Immature natural killer cell (primary cell): ENCODE measurements around the gene GRID1. TPM values are rescaled to one million over a fixed set of nuclear protein-coding genes. Genes with fewer than 3 reads are reported as not detected.

Source experiments
- DNase-seq, 3 donors: peaks; one replicate each; pipeline ENCODE4 v3.0.0; 2022; ENCODE audit warnings: mixed read lengths in 1 of 3
- H3K27ac Mint-ChIP-seq, 6 donors: one replicate each; pipeline ENCODE4 v1.8.0; 2020; ENCODE audit warnings: mixed read lengths in 6 of 6, mild to moderate bottlenecking in 5 of 6, inconsistent platforms in 4 of 6, moderate library complexity in 3 of 6
- H3K27me3 Mint-ChIP-seq, 3 donors: one replicate each; pipeline ENCODE4 v1.8.0; 2020 to 2021; ENCODE audit warnings: low read depth in 3 of 3, mild to moderate bottlenecking in 3 of 3, mixed read lengths in 3 of 3, moderate library complexity in 3 of 3, inconsistent platforms in 1 of 3
- H3K36me3 Mint-ChIP-seq, 3 donors: one replicate each; pipeline ENCODE4 v1.8.0; 2020; ENCODE audit warnings: mixed read lengths in 3 of 3, inconsistent platforms in 2 of 3, mild to moderate bottlenecking in 2 of 3
- H3K4me1 Mint-ChIP-seq, 2 donors: one replicate each; pipeline ENCODE4 v1.8.0; 2020; ENCODE audit warnings: inconsistent platforms in 2 of 2, mild to moderate bottlenecking in 2 of 2, mixed read lengths in 2 of 2, moderate library complexity in 1 of 2
- H3K4me3 Mint-ChIP-seq, 5 donors: one replicate each; pipeline ENCODE4 v1.8.0; 2020; ENCODE audit warnings: mild to moderate bottlenecking in 5 of 5, mixed read lengths in 5 of 5, inconsistent platforms in 3 of 5, moderate library complexity in 3 of 5
- H3K9me3 Mint-ChIP-seq, 6 donors: one replicate each; pipeline ENCODE4 v1.8.0; 2020; ENCODE audit warnings: mild to moderate bottlenecking in 6 of 6, mixed read lengths in 6 of 6, inconsistent platforms in 4 of 6, moderate library complexity in 3 of 6
- polyA plus RNA-seq, 3 donors: library from polyadenylated mRNA; unstranded; fragments of 300-500 nt; fragmentation: Illumina TruSeq; gene quantifications; one replicate each; pipeline ENCODE4 v1.2.3, GENCODE V29; 2021

GRID1 gene
- polyA plus RNA-seq, 3 donors from 2014 or later: not detected

DNA sequence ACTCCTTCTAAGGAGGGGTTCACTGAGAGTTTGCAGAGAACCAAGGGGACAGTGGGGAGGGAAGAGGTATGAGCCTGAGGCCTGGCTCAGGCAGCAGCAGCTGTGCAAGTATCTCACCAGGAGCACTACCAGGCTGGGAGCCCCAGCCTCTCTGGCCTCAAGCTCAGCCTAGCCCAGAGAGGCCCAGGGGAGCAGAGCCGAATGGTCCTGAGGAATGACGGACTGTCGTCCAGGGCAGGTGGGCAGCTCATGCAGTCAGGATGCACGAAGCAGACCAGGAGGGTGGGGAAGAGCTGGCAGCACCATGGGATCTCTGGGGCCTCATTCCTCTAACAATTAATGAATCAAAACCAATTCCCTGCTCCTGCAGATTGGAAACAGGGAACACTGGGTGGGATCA is 151.5 kb downstream of the GRID1 start:
- H3K27ac Mint-ChIP-seq: no peak overlapping the region
- no peaks in the 10 kb centered on the region for H3K4me1 Mint-ChIP-seq
- H3K27me3 Mint-ChIP-seq: peaks cover 0 to 3% (median 3%) of the 10 kb centered on the region in 3 donors
- no peaks in the 10 kb centered on the region for H3K9me3 Mint-ChIP-seq
- no peaks in the 10 kb centered on the region for H3K36me3 Mint-ChIP-seq
- no peak for DNase-seq
- H3K4me3 Mint-ChIP-seq: no peak overlapping the region

DNA sequence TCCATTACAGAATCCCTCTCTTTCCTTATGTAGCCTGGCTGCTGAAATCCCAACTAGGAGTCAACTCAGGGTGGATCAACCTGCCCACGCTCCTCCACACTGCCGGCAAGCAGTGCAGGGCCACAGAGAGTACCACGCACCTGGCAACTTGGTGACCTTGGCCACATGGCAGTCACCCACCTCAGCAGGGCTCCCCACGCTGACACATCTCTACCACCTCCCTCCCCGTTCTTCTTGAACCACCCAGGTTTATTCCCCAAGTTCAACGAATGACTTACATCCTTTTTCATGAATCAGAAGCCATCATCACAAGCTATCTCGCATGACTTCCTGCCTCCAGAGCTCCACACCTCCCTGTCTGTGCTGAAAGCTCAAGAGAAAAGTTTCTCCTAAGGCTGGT is 153.4 kb downstream of the GRID1 start:
- H3K27me3 Mint-ChIP-seq: peaks cover 0 to 3% (median 1%) of the 10 kb centered on the region in 3 donors
- H3K27ac Mint-ChIP-seq: no peak overlapping the region
- H3K36me3 Mint-ChIP-seq: no peaks in the 10 kb centered on the region
- no peaks in the 10 kb centered on the region for H3K9me3 Mint-ChIP-seq
- no peaks in the 10 kb centered on the region for H3K4me1 Mint-ChIP-seq
- DNase-seq: no peak
- H3K4me3 Mint-ChIP-seq: no peak overlapping the region

DNA sequence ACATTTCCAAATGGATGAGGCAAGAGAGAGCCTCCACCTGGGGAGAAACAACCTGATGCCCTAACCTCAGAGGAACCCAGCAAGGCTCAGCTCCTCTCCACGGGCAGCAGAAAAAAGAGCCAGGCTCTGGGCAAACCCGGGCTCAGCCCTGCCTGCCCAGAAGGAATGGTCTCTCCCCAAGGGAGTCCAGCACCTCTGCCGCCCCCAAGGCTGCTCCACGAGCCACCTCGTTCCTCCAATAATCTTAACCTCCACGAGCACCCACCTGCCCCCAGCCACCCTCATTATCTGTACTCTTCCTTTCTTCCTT is 154.2 kb downstream of the GRID1 start:
- Mint-ChIP-seq H3K36me3 (no peaks in the 10 kb centered on the region), H3K27me3 (peaks cover under 1 to 3% (median 1%) of the 10 kb centered on the region in 3 donors), H3K4me3 (no peak overlapping the region), H3K9me3 (no peaks in the 10 kb centered on the region), H3K27ac (no peak overlapping the region), H3K4me1 (no peaks in the 10 kb centered on the region)
- DNase-seq: no peak

DNA sequence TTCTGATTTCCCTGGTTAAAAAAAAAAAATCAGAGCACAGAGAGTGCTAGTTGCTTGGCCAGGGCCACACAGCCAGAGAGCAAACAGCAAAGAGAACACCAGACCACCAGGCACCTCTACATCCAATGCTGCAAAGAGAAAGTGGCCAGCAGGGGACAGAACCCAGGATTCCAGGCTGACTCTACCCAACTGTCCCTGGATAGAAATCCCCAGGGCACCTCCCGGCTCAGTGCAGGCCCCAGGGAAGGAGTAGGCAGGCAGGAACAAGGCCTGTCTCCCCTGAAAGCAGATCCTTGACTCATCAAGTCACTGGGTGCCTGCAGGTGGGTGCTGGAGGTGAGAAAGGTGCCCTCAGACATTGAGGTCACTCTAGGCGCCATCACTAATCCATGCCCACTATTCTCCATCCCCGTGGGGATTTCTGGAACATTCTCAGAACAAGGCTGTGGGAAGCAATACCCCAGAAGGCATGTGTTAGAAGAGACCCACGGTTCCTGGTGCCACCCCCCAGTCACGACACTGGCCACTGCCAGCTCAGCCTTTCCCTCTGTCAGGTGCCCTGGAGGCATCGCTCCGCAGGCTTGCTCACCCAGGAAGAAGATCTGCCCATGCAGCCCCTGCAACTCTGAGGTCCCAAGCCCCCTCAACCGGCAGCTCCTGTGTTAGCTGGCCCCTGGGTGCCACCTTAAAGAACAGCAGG is 154.8 kb downstream of the GRID1 start:
- no peak for DNase-seq
- H3K4me3 Mint-ChIP-seq: no peak overlapping the region
- no peaks in the 10 kb centered on the region for H3K9me3 Mint-ChIP-seq
- peaks cover 1 to 4% (median 3%) of the 10 kb centered on the region in 3 donors for H3K27me3 Mint-ChIP-seq
- no peak overlapping the region for H3K27ac Mint-ChIP-seq
- H3K4me1 Mint-ChIP-seq: no peaks in the 10 kb centered on the region
- no peaks in the 10 kb centered on the region for H3K36me3 Mint-ChIP-seq

DNA sequence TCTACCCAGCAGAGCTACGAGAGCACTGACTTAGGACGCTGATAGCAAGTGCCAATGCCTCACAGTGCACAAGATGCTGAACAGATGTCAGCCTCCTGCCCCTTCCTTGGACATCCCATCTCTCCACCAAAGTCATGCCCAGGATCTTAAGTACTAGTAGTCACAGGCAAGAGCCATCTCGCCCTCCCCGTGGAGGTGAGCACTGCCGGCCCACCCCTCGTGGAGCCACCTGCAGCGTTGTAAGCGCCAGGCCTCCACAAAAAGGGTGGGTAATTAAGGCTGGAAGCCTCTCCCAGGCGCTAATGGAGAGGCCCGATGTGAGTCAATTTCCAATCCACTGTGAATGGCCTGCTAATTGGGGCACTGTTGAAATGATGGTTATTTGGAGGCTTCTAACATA is 156.2 kb downstream of the GRID1 start:
- H3K27me3 Mint-ChIP-seq: peaks cover 1 to 4% (median 3%) of the 10 kb centered on the region in 3 donors
- no peak overlapping the region for H3K4me3 Mint-ChIP-seq
- no peaks in the 10 kb centered on the region for H3K4me1 Mint-ChIP-seq
- H3K9me3 Mint-ChIP-seq: no peaks in the 10 kb centered on the region
- DNase-seq: no peak
- no peaks in the 10 kb centered on the region for H3K36me3 Mint-ChIP-seq
- H3K27ac Mint-ChIP-seq: no peak overlapping the region

DNA sequence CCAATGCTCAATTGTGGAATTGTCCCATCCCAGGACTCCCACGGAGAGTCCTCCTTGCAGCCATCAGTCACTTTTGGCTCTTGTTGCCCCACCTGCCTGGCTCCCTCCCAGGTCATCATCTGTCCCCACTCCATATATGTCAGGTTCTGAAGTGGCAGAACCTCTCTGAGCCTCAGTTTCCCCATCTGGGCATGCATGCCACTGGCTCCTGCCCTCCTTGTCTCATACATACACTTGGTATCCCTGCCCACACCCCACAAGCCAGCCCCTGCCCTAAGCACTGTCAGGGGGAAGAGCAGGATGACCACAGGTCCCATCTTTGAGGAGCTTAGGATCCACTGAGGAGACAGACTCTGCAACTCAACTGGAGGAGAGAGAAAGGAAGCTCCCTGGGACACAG is 156.9 kb downstream of the GRID1 start:
- H3K36me3 Mint-ChIP-seq: no peaks in the 10 kb centered on the region
- H3K4me1 Mint-ChIP-seq: no peaks in the 10 kb centered on the region
- no peak overlapping the region for H3K27ac Mint-ChIP-seq
- H3K27me3 Mint-ChIP-seq: peaks cover 1 to 4% (median 3%) of the 10 kb centered on the region in 3 donors
- no peak overlapping the region for H3K4me3 Mint-ChIP-seq
- DNase-seq: no peak
- no peaks in the 10 kb centered on the region for H3K9me3 Mint-ChIP-seq

DNA sequence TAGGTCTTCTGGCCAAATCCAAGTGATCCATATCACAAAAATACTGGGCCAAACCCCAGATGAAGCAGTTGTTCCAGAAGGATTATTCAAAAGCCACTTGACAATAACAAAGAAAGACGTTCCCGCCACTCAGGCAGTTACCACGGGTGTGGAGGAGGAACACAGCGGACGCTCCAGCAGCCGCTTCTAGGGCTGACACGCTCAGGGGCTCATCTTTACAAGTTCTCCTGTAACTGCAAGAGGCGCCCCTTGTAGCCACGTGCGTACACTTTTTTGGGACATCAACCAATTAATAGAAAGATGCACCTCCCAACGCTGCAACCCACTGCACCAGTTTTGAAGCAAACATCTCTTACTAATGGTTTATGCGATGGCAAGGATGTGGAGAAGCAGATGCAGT is 159.4 kb downstream of the GRID1 start:
- no peak for DNase-seq
- Mint-ChIP-seq H3K27ac (no peak overlapping the region), H3K36me3 (no peaks in the 10 kb centered on the region), H3K4me3 (no peak overlapping the region), H3K9me3 (no peaks in the 10 kb centered on the region), H3K4me1 (no peaks in the 10 kb centered on the region), H3K27me3 (peaks cover 0 to 4% (median 4%) of the 10 kb centered on the region in 3 donors)

DNA sequence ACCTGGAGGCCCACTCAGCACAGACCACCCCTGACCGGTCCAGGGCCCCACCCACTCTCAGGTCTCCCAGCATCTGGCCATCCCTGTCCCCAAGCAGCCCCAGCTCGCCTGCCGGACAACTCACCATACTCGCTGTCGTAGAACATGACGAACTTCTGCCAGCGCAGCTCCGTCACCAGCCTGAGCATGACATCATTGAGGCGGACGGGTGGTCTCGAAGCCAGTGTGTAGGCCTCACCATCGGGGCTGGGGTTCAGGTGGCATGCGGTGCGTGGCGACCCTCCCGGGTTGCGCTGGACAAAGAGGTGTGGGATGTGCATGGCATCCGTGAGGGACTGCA is 160.4 kb downstream of the GRID1 start:
- Mint-ChIP-seq H3K36me3 (no peaks in the 10 kb centered on the region), H3K27ac (no peak overlapping the region), H3K4me1 (no peaks in the 10 kb centered on the region), H3K27me3 (peaks cover 0 to 7% (median 4%) of the 10 kb centered on the region in 3 donors), H3K4me3 (no peak overlapping the region), H3K9me3 (no peaks in the 10 kb centered on the region)
- DNase-seq: no peak

DNA sequence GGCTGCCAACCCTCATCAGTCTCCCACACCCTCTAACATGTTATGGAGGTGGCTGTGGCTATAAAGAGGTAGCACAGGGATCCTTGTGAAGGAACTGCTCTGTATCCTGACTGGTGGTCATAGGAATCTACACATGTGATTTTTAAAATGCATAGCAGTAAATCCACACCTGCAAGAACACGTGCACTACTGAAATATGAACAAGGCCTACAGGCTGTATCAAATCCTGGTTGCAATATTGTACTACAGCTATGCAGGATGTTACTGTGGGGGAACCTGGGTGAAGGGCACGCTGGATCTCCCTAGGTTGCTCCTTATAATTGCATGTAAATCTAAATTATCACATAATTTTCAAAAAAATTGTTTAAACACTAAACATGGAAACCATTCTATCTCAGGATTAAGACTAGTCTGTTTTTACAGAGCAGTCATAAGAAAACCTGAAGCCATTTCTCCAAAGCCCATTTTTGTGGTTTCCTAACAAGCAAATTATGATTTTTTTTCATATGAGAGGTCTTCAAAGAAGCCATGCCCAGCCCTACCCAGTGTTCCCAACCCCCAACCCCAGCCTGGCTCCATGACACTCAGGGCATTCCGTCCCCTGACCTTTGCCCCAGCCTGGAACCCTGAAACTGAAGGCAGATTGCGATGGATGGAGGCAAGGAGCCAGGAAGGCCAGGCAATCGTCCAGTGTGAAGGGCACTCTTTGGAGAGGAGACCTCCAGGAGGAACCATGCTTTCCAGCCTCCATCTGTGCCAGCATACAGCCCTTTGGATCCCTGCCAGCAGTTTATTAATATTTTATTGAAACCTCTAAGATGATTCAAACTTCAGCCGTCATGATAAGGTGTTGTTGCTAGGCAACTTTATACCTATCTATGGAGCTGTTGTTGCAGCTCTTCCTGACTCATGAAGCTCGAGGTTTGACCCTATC is 161.0 kb downstream of the GRID1 start:
- H3K36me3 Mint-ChIP-seq: no peaks in the 10 kb centered on the region
- H3K9me3 Mint-ChIP-seq: no peaks in the 10 kb centered on the region
- H3K27me3 Mint-ChIP-seq: peaks cover 0 to 7% (median 4%) of the 10 kb centered on the region in 3 donors
- H3K4me1 Mint-ChIP-seq: no peaks in the 10 kb centered on the region
- no peak overlapping the region for H3K4me3 Mint-ChIP-seq
- DNase-seq: no peak
- H3K27ac Mint-ChIP-seq: no peak overlapping the region

DNA sequence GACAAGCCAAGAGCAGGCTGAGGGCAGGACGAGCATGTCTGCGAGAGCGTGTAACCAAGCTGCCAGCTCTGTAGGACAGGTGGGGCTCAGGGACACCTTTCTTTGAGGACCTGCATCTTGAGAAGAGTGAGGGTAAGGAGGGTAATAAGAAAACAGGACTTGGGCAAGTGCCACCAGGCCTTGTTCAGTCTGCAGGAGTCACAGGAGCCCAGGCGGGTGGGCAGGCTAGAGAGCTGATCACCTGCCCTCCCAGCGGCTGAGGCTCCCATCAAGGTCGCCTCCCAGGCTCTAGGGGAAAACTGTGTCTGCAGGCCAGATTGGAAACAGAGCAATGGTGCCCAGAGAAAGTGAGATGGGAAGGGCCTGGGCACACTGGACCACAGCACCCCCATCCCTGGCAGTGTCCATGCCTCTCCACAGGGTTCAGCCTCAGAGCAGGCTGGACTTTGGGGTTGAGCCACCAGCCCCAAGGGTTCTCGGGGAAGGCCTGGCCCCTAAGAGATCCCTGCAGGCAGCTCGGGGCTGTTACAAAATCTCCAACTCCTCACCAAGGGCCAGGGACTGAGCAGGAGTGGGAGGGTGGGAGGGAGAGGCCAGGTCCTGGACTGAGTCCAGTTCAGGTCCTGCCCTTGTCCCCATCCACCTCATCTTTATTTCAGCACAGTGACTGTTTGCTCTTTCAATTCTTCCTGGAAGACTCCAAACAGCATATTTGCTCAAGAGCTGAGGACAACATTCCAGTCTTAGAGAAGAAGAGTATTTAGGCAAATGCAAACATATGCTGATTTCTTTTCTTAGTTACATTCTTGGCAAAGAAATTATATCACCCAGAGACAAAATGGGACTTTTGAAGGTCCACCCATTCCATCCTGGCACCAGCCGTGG is 161.9 kb downstream of the GRID1 start:
- Mint-ChIP-seq H3K9me3 (no peaks in the 10 kb centered on the region), H3K36me3 (no peaks in the 10 kb centered on the region), H3K27ac (no peak overlapping the region), H3K27me3 (peaks cover 0 to 7% (median 5%) of the 10 kb centered on the region in 3 donors), H3K4me1 (no peaks in the 10 kb centered on the region), H3K4me3 (no peak overlapping the region)
- no peak for DNase-seq

DNA sequence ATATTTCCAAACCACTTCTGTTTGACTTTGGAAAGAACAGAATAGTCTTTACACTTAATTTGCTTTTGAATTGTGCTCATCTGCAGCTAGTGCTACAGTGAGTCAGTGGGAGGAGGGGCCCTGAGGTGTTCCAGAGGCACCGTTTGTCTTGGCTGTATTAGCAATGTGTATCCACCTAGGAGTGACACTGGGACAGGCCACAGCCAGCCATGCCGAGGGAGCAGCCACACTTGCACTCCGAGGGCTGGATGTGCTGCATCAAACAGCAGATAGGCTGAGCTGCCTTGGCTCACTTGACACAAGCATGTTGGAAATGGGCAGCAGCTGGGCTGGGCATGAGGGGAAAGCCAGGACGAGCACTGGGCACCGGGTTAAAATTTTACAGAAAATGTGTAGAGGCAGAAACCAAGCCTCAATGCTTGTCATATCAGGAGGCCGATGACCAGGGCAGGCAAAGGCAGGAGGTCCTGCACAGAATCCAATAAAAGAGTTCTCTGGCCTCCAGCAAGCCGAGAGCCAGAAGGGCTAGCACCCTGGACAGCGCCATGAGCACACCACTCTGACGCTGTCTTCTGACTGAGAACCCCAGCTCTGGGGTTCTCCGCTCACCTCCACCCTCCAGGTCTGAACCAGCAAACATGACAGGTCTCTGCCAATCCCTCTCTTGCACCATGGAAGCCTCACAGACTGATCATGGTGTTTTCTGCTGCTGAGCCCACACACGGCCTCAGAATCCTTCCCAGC is 163.3 kb downstream of the GRID1 start:
- no peak for DNase-seq
- Mint-ChIP-seq H3K27ac (no peak overlapping the region), H3K36me3 (no peaks in the 10 kb centered on the region), H3K27me3 (peaks cover 0 to 7% (median 4%) of the 10 kb centered on the region in 3 donors), H3K9me3 (no peaks in the 10 kb centered on the region), H3K4me1 (no peaks in the 10 kb centered on the region), H3K4me3 (no peak overlapping the region)

DNA sequence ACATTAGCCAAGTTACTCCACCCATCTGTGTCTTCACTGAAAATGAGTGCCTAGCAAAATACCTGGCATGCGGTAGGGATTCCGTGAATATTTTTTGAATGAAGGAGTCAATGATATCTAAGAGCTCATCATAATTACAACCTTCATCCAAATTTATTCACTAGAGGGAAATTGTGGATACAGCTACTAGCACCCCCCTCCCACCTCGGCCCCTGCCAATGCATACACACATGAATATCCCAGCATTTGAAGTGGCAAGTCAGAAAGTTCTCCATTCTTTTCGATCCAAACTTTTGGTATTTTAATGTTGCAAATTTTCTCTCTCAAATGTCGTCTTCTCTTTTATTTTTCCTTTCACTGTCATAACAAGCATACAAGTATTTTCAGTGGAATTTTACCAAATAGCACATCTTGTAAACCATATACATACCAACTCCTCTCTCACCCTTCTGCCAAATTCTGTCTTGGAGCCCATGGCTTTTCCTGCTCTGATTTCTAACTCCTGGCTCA is 164.3 kb downstream of the GRID1 start:
- H3K9me3 Mint-ChIP-seq: no peaks in the 10 kb centered on the region
- H3K4me1 Mint-ChIP-seq: no peaks in the 10 kb centered on the region
- peaks cover 0 to 6% (median 4%) of the 10 kb centered on the region in 3 donors for H3K27me3 Mint-ChIP-seq
- no peaks in the 10 kb centered on the region for H3K36me3 Mint-ChIP-seq
- no peak for DNase-seq
- no peak overlapping the region for H3K4me3 Mint-ChIP-seq
- no peak overlapping the region for H3K27ac Mint-ChIP-seq

DNA sequence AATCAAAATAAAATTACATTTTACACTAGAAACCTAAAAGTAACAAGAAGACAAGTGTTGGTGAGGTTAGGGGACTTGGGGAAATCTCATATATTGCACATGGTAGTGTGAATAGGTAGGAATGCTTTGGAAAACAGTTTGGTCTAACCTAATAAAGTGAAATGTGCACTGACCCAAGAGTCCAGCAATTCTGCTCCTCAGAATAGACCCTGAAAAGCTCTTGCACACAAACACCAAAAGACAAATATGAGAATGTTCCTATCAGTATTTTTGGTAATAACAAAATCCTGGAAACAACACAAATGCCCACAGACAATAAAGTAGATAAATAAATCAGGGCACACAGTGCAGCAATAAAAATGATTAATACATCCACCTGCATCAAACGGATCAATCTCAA is 165.7 kb downstream of the GRID1 start:
- no peak for DNase-seq
- no peaks in the 10 kb centered on the region for H3K36me3 Mint-ChIP-seq
- H3K4me3 Mint-ChIP-seq: no peak overlapping the region
- H3K4me1 Mint-ChIP-seq: no peaks in the 10 kb centered on the region
- no peaks in the 10 kb centered on the region for H3K9me3 Mint-ChIP-seq
- no peak overlapping the region for H3K27ac Mint-ChIP-seq
- peaks cover 0 to 4% (median 3%) of the 10 kb centered on the region in 3 donors for H3K27me3 Mint-ChIP-seq
